K562 (cell line): Measurements from ENCODE around the gene ZDHHC12. TPM values are rescaled to one million over a fixed set of nuclear protein-coding genes. Genes with fewer than 3 reads are reported as not detected.

Source experiments
- HNRNPUL1 ChIP-seq: fragments of 200-400 bp; formaldehyde crosslinking; IDR thresholded peaks from 2 replicates; pipeline ENCODE4 v1.6.1; 2017; ENCODE audit warnings: low read length
- MCM7 ChIP-seq, 2 experiments: fragments of 450-650 bp; IDR thresholded peaks; 2 replicates each; pipeline ENCODE4 v1.6.1; 2016 to 2018
- NFE2 ChIP-seq: IDR thresholded peaks from 2 replicates; pipeline ENCODE4 v1.6.1; 2014; ENCODE audit warnings: antibody characterized with exemption, low read depth
- RFX1 ChIP-seq: fragments of 450-650 bp; IDR thresholded peaks from 2 replicates; pipeline ENCODE4 v1.6.1; 2016; ENCODE audit warnings: mild to moderate bottlenecking, moderate library complexity
- RFX7 ChIP-seq: fragments of 250-450 bp; sonication (Bioruptor Pico); IDR thresholded peaks from 2 replicates; pipeline ENCODE4 v1.5.1; 2021; ENCODE audit warnings: mild to moderate bottlenecking
- ZNF79 ChIP-seq: fragments of 250-450 bp; sonication (Bioruptor Pico); IDR thresholded peaks from 2 replicates; pipeline ENCODE4 v1.4.0; 2020; ENCODE audit warnings: low read depth, mild to moderate bottlenecking, moderate library complexity
- polyA plus RNA-seq, 8 experiments: library from polyadenylated mRNA; depleted of rRNA in 4 of 8; stranded (reverse) in 5 of 8; unstranded in 3 of 8; fragments of >200 nt; fragmentation: Nextera tagmentation in 2 of 8; fragmentation: Illumina TruSeq in 1 of 8; extraction: Ambion mirVana in 2 of 8; extraction: Trizol in 1 of 8; gene quantifications; 2 replicates each; pipeline versions ENCODE4 v1.2.1 to v1.2.3, GENCODE V29; 2011 to 2014; ENCODE audit warnings: inconsistent platforms in 1 of 8, missing spikeins in 1 of 8
- total RNA-seq, 7 experiments: library from RNA; depleted of rRNA in 6 of 7; stranded (reverse); fragments of >200 nt in 6 of 7; fragmentation: Illumina TruSeq in 2 of 7; extraction: Trizol in 2 of 7; gene quantifications; 2 replicates each; pipeline versions ENCODE4 v1.2.1 to v1.2.3, GENCODE V29; 2011 to 2021; ENCODE audit warnings: low replicate concordance in 1 of 7
- TF ChIP-seq, protein P1 (sequence below), 2 experiments: fragments of 450-650 bp; IDR thresholded peaks; 2 replicates each; pipeline ENCODE4 v1.6.1; 2018; ENCODE audit warnings: mild to moderate bottlenecking in 2 of 2, low read depth in 1 of 2; ENCODE audit not compliant: partially characterized antibody in 2 of 2
- TF ChIP-seq, protein P2 (sequence below): fragments of 250-450 bp; sonication (Bioruptor Pico); IDR thresholded peaks from 2 replicates; pipeline ENCODE4 v1.4.0; 2020; ENCODE audit warnings: borderline replicate concordance
- TF ChIP-seq, protein P3 (sequence below): sonication (generic); formaldehyde crosslinking; IDR thresholded peaks from 2 replicates; pipeline ENCODE4 v1.8.0; 2022; ENCODE audit warnings: mild to moderate bottlenecking, missing genetic modification reagents
- TF ChIP-seq, protein P4 (sequence below), 3 experiments: fragments of 200-800 bp in 1 of 3; fragments of 250-450 bp in 1 of 3; fragments of 450-650 bp in 1 of 3; sonication (Bioruptor Pico) in 1 of 3; sonication (Bioruptor generic) in 1 of 3; formaldehyde crosslinking in 1 of 3; IDR thresholded peaks; 2 replicates each; pipeline versions ENCODE4 v1.6.1 to v1.8.0; 2016 to 2022; ENCODE audit warnings: mild to moderate bottlenecking in 2 of 3, missing genetic modification characterization in 2 of 3, missing compliant biosample characterization in 1 of 3, moderate library complexity in 1 of 3
- TF ChIP-seq, protein P5 (sequence below): fragments of 450-650 bp; IDR thresholded peaks from 2 replicates; pipeline ENCODE4 v1.6.1; 2018; ENCODE audit not compliant: partially characterized antibody
- TF ChIP-seq, protein P6 (sequence below): fragments of 450-650 bp; formaldehyde crosslinking; IDR thresholded peaks from 2 replicates; pipeline ENCODE4 v1.4.0; 2022; ENCODE audit warnings: mild to moderate bottlenecking, moderate library complexity

The ZDHHC12 gene
- total and polyA plus RNA-seq, 9 of the 15 experiments (the other 6 are each of a cell fraction or from before 2014, with no cell fraction given): 0.21 to 38.0 (median 13.8) TPM

DNA sequence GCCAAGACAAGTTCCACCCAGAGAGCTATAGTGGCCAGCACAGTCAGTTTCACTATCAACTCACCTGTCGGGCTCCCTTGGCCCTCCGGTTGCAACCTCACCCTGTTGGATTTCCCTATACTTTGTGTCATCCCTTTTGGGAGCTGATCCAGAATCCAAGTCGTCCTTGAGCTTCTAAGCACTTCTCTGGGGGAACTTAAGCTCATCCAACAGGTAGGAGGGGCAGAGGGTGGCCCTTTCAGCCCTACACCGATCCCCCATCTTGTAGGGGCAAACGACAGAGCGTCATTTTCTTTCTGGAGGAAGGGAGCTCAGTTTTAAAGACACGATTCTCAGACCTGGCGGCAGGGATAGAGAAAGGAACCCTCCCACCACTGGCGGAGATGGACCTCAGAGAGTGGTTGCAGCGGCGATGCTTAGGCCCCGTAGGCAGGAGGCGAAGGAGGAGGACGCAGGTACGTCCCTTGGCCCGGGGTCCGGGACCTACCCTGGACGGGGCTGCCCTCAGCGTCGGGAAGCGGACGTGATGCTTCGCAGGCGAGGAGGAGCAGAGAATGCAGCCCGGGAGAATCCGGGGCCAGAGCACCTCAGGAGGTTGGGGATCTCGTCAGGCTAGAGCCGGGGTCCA, 47.3 kb upstream of the ZDHHC12 start (continued):
- TF ChIP-seq, protein P1, sequence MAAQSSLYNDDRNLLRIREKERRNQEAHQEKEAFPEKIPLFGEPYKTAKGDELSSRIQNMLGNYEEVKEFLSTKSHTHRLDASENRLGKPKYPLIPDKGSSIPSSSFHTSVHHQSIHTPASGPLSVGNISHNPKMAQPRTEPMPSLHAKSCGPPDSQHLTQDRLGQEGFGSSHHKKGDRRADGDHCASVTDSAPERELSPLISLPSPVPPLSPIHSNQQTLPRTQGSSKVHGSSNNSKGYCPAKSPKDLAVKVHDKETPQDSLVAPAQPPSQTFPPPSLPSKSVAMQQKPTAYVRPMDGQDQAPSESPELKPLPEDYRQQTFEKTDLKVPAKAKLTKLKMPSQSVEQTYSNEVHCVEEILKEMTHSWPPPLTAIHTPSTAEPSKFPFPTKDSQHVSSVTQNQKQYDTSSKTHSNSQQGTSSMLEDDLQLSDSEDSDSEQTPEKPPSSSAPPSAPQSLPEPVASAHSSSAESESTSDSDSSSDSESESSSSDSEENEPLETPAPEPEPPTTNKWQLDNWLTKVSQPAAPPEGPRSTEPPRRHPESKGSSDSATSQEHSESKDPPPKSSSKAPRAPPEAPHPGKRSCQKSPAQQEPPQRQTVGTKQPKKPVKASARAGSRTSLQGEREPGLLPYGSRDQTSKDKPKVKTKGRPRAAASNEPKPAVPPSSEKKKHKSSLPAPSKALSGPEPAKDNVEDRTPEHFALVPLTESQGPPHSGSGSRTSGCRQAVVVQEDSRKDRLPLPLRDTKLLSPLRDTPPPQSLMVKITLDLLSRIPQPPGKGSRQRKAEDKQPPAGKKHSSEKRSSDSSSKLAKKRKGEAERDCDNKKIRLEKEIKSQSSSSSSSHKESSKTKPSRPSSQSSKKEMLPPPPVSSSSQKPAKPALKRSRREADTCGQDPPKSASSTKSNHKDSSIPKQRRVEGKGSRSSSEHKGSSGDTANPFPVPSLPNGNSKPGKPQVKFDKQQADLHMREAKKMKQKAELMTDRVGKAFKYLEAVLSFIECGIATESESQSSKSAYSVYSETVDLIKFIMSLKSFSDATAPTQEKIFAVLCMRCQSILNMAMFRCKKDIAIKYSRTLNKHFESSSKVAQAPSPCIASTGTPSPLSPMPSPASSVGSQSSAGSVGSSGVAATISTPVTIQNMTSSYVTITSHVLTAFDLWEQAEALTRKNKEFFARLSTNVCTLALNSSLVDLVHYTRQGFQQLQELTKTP (IDR thresholded peaks at IDR 0.05; ENCODE audit: low read depth in 1 of 2, partially characterized antibody in 2 of 2): no peak
- TF ChIP-seq RFX1 (no peak), NFE2 (no peak), RFX7 (CRISPR knock-in tag) (no peak), ZNF79 (no peak), MCM7 (IDR thresholded peaks at IDR 0.05) (no peak), HNRNPUL1 (no peak)
- TF ChIP-seq, protein P2, sequence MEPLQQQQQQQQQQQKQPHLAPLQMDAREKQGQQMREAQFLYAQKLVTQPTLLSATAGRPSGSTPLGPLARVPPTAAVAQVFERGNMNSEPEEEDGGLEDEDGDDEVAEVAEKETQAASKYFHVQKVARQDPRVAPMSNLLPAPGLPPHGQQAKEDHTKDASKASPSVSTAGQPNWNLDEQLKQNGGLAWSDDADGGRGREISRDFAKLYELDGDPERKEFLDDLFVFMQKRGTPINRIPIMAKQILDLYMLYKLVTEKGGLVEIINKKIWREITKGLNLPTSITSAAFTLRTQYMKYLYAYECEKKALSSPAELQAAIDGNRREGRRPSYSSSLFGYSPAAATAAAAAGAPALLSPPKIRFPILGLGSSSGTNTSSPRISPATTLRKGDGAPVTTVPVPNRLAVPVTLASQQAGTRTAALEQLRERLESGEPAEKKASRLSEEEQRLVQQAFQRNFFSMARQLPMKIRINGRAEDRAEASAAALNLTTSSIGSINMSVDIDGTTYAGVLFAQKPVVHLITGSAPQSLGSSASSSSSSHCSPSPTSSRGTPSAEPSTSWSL: no peak
- TF ChIP-seq, protein P3, sequence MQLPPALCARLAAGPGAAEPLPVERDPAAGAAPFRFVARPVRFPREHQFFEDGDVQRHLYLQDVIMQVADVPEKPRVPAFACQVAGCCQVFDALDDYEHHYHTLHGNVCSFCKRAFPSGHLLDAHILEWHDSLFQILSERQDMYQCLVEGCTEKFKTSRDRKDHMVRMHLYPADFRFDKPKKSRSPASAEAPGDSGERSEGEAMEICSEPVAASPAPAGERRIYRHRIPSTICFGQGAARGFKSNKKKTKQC (CRISPR knock-in tag): peak; percentile 16; the same call in 1 of the 2 replicates
- TF ChIP-seq, protein P4, sequence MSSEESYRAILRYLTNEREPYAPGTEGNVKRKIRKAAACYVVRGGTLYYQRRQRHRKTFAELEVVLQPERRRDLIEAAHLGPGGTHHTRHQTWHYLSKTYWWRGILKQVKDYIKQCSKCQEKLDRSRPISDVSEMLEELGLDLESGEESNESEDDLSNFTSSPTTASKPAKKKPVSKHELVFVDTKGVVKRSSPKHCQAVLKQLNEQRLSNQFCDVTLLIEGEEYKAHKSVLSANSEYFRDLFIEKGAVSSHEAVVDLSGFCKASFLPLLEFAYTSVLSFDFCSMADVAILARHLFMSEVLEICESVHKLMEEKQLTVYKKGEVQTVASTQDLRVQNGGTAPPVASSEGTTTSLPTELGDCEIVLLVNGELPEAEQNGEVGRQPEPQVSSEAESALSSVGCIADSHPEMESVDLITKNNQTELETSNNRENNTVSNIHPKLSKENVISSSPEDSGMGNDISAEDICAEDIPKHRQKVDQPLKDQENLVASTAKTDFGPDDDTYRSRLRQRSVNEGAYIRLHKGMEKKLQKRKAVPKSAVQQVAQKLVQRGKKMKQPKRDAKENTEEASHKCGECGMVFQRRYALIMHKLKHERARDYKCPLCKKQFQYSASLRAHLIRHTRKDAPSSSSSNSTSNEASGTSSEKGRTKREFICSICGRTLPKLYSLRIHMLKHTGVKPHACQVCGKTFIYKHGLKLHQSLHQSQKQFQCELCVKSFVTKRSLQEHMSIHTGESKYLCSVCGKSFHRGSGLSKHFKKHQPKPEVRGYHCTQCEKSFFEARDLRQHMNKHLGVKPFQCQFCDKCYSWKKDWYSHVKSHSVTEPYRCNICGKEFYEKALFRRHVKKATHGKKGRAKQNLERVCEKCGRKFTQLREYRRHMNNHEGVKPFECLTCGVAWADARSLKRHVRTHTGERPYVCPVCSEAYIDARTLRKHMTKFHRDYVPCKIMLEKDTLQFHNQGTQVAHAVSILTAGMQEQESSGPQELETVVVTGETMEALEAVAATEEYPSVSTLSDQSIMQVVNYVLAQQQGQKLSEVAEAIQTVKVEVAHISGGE (CRISPR knock-in tag; IDR thresholded peaks at IDR 0.05): 0 out of 6 replicates have a peak, but pooled peaks of 1 of the 3 experiments have one; percentile 89
- TF ChIP-seq, protein P5, sequence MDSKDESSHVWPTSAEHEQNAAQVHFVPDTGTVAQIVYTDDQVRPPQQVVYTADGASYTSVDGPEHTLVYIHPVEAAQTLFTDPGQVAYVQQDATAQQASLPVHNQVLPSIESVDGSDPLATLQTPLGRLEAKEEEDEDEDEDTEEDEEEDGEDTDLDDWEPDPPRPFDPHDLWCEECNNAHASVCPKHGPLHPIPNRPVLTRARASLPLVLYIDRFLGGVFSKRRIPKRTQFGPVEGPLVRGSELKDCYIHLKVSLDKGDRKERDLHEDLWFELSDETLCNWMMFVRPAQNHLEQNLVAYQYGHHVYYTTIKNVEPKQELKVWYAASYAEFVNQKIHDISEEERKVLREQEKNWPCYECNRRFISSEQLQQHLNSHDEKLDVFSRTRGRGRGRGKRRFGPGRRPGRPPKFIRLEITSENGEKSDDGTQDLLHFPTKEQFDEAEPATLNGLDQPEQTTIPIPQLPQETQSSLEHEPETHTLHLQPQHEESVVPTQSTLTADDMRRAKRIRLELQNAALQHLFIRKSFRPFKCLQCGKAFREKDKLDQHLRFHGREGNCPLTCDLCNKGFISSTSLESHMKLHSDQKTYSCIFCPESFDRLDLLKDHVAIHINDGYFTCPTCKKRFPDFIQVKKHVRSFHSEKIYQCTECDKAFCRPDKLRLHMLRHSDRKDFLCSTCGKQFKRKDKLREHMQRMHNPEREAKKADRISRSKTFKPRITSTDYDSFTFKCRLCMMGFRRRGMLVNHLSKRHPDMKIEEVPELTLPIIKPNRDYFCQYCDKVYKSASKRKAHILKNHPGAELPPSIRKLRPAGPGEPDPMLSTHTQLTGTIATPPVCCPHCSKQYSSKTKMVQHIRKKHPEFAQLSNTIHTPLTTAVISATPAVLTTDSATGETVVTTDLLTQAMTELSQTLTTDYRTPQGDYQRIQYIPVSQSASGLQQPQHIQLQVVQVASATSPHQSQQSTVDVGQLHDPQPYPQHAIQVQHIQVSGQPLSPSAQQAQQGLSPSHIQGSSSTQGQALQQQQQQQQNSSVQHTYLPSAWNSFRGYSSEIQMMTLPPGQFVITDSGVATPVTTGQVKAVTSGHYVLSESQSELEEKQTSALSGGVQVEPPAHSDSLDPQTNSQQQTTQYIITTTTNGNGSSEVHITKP: no peak
- TF ChIP-seq, protein P6, sequence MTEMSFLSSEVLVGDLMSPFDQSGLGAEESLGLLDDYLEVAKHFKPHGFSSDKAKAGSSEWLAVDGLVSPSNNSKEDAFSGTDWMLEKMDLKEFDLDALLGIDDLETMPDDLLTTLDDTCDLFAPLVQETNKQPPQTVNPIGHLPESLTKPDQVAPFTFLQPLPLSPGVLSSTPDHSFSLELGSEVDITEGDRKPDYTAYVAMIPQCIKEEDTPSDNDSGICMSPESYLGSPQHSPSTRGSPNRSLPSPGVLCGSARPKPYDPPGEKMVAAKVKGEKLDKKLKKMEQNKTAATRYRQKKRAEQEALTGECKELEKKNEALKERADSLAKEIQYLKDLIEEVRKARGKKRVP (CRISPR knock-in tag): no peak
